NCI-H128 (cell line): ENCODE results near the gene BMP8B.

Experiments
- DNase-seq: peaks from one replicate; lab custom pipeline; 2025; ENCODE audit not compliant: unreplicated experiment; lab: John Stamatoyannopoulos, UW

Gene BMP8B

GRCh38 chr1:39760074-39761008, 28.3 kb downstream of the BMP8B start:
- no peak for DNase-seq

- no peak for DNase-seq
Observed at GRCh38 chr1:39759436-39759726, 29.3 kb downstream of the BMP8B start.

GRCh38 chr1:39758556-39759435, 29.9 kb downstream of the BMP8B start:
- DNase-seq, result no peak

- DNase-seq, result no peak
Observed at GRCh38 chr1:39757501-39757900, 31.2 kb downstream of the BMP8B start.

- no peak for DNase-seq
Observed at GRCh38 chr1:39755965-39756659, 32.6 kb downstream of the BMP8B start.

- no peak for DNase-seq
Observed at GRCh38 chr1:39754906-39755504, 33.7 kb downstream of the BMP8B start.

GRCh38 chr1:39754026-39754570, 34.6 kb downstream of the BMP8B start:
- no peak for DNase-seq

- no peak for DNase-seq
Observed at GRCh38 chr1:39753132-39754025, 35.3 kb downstream of the BMP8B start.

GRCh38 chr1:39752703-39753102, 36.0 kb downstream of the BMP8B start:
- no peak for DNase-seq

GRCh38 chr1:39751595-39751994, 37.1 kb downstream of the BMP8B start:
- DNase-seq, result no peak

GRCh38 chr1:39745016-39745670, 43.5 kb downstream of the BMP8B start:
- DNase-seq, result no peak

GRCh38 chr1:39738622-39739366, 49.9 kb downstream of the BMP8B start, which contains the start of gene PPIE:
TSS of gene PPIE (plus strand) at chr1:39738882. CDS start at chr1:39738901, 19 bp downstream.
- peak; percentile 42 for DNase-seq

- DNase-seq, result no peak
Observed at GRCh38 chr1:39737546-39738169, 51.0 kb downstream of the BMP8B start.

- DNase-seq, result no peak
Observed at GRCh38 chr1:39735731-39736130, 52.9 kb downstream of the BMP8B start.

- no peak for DNase-seq
Observed at GRCh38 chr1:39733161-39733560, 55.5 kb downstream of the BMP8B start.

GRCh38 chr1:39732730-39733129, 55.9 kb downstream of the BMP8B start:
- DNase-seq, result no peak

- DNase-seq, result no peak
Observed at GRCh38 chr1:39729842-39730241, 58.8 kb downstream of the BMP8B start.

GRCh38 chr1:39729030-39729429, 59.6 kb downstream of the BMP8B start:
- DNase-seq, result no peak
